IPS-NIHi7 (cell line): ENCODE results near the gene ENOX1.

Source experiments
- DNase-seq: peaks from one replicate; pipeline ENCODE4 v3.0.0; 2012; ENCODE audit warnings: mixed read lengths; ENCODE audit errors: extremely low spot score

The ENOX1 gene

DNA sequence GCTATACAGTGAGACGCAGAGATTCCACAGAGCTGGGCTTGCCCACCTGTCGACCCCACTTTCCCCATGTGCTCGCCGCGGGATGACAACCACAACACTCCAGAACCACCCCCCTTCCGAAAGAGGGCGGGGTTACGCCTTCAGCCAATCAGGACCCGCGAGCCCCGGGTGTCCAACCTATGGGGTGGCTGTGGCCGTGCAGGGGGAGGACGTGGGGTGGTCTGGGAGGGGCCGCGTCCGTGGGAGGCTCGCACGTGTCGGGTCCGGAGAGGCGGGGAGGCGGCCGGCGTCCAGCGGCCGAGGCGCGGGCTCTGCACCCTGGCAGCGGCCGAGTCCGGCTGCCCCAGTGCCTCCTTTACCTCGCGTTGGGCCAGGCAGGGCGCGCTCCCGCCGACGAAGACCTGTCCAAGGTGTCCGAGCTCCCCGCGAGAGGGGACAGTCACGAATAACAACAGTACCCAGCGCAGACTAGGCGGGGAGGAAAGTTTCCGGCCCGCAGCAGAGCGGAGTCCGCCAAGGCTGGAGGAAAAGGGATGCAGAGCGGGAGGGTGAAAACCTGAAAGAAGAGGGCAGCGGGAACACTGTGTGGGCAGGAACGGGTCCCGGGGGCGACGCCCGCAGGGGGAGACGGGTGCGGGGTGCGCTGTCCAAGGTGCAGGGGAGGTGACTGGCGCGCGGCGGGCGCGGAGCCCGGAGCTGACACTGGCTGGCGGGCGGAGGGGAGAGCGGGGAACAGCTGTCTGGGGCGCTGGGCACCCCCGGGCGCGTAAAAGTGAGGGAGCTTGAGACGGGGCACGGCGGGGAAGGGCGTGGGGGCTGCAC, 911 bp downstream of the ENOX1 start:
- peak; percentile 75 for DNase-seq

DNA sequence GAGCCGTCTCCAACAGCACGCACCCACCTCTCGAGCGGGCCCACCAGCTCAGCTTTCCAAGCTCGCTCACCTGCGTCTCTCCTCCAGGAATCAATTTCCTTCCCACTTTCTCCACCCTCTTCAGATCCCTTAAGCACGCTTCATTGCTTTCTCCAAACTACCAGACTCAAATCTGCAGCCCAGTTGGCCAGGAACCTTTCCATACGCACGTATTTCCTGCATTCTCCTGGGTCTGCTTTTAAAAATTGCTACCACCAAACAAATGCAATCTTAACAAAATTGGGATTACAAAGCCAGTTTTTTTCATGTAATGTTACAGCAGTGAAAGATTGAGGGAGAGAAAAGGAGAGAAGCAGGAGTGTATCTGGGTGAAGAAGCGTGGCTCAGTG, 1.5 kb downstream of the ENOX1 start:
- DNase-seq, result no peak

DNA sequence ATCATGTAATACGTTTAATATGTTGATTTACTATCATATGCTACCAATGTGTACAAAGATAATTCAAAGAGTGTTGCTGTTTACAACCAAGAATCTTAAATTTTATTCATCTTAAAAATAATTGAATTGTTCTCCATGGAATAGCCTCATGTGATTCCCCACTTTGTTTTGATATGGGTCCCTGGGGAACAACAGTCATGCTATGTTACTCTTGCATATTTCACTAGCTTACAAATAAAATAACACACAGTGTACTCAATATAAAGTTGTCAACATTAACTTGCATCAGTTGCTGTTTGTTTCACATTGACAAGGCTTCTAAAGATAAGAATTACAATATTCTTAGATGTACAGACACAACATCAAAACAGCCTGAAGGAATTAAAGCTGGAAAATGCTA, 2.3 kb downstream of the ENOX1 start:
- DNase-seq, result no peak

DNA sequence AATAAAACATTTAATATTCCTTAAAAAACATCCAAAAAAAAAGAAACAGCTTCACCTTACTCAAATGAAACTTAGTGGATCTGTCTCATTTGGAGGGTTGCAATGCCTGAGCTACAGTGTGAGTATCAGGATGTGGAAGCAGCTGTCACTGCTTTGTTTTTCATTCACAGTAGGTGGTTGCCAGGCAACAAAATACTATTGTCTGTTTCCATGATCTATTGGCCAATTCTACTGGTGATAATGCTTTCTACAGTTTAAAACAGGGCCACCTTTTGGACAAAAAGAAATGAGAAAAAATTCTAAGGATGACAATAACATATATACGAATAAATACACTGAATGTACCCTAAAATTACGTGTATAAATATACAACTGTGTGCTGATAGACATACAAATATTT, 3.0 kb downstream of the ENOX1 start:
- no peak for DNase-seq

DNA sequence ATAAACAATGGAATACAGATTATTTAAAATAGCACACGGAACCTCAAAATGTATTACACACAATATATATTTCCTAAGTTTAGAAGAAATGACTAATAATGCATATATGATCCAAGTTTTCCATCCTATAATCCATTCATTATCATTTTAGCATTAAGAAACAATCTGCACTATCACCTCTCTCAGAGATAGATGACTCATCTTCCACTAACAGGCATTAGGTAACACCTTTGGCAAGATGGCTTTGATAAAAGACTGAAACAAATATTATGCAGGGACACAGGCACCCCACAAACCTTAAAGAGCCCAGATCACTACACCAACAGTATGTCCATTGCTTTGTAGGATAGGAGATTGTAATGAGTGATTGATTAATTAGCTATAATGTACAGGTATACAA, 4.1 kb downstream of the ENOX1 start:
- no peak for DNase-seq

DNA sequence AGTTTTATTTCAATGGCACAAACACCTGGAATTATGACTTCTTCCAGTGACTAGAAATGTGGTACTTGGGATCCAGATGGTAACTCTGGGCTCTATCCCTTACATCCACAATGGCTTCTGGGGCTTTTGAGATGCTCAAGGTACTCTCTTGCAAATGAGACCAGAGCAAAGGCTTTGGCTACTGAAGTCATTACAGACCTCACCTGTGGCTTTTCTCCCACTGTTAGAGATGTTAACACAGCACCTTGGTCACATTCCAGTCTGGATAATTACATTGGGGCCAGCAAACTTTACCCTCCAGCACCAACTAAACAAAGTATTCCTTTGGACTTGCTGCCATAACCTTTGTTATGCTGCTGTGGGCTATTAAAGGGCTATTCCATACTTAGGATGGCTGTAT, 6.1 kb downstream of the ENOX1 start:
- no peak for DNase-seq

DNA sequence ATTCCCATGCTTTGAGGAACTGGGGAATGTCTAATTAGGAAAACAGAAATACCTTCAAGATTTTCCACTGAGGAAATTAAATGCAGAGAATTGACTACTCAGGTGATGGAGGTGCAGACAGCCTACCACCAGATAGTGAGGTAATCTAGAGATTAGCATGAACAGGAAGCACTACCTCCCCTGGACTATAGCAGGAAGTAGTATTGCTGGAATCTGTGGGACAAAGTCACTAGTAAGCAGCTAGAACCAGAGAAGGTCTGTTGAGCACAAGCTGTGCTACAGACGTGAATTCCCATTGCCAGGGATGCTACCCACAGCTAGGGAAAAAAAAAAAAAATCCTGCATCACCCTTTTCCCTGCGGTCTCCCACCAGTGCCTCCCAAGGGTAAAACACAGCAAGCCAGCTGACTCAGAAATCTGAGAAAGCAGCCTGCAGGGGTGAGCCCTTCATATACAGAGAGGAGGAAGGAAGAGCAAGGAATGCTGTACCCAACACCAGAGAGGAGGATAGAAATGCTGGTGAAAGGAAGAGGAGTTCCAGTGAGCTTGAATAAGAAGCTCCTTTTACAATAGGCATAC, 10.2 kb downstream of the ENOX1 start:
- DNase-seq, result no peak

DNA sequence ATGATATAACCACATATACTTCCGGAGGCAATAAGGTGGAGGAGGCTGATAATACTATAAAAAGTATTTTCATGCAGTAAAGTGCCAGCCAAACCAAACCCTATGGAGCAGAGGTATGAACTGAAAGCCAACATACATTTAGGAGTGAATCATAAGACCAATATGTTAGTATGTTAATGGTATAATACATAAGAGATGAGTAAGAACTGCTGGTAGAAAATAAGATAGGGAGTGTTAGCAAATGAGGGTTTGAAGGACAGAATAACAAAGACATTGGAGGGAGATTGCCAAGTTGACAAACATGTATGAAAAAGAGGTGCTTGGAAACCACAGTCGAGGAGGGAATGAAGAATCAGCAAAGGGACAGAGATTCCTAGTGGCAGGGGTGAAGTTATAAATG, 10.8 kb downstream of the ENOX1 start:
- DNase-seq, result no peak

DNA sequence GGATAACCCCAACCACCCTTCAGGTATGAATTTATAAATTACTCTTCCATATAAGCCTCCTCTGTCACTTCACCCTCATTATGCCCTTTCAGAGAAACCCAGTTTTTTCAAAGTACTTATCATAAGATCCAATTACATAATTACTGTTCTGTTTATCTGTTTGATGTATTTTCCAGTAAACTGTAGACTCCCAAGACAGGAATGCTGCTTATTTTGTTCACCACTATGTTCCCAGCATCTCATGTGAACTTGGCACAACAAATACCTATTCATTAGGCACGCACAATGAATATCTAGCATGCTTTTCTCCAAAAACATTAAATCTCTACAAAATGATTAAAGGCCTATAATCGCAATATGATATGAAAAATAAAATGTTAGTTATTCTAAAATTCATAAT, 13.2 kb downstream of the ENOX1 start:
- DNase-seq, result no peak

DNA sequence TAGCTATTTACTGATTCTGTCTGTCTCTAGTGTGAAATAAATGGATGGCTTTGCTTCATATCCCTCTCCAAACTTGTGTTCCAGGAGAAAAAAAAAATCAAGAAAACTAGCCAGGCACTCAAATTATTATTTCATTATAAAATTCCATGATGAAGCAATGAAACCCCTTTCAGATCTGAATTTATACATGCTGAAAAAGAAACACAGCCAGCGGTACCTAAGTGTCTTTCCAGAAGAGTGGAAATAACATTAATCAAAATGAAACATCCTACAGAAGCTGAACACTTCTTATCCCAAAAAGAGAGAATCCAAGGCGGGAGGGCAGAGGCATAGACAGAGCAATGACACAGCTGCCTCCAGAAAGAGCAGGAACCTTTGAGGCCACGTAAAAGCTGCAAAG, 15.9 kb downstream of the ENOX1 start:
- DNase-seq, result no peak

DNA sequence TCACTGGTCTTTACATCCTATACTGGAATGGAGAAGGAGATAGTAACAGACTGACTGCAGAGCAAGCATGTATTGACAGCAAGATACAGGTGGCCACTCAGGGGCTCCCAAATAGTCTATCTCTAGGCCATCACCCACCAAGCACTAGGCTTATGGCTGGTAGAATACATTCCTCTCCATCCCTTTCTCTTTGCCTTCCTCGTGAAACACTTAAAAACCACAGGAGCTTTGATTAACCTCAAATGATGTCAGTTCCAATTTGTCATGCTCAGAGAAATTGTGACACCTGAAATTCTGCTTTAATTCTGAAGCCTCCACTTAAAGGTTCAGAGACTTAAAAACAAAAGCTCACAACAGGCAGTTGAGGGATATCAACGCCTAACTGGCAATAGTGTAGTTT, 17.2 kb downstream of the ENOX1 start:
- DNase-seq, result no peak

DNA sequence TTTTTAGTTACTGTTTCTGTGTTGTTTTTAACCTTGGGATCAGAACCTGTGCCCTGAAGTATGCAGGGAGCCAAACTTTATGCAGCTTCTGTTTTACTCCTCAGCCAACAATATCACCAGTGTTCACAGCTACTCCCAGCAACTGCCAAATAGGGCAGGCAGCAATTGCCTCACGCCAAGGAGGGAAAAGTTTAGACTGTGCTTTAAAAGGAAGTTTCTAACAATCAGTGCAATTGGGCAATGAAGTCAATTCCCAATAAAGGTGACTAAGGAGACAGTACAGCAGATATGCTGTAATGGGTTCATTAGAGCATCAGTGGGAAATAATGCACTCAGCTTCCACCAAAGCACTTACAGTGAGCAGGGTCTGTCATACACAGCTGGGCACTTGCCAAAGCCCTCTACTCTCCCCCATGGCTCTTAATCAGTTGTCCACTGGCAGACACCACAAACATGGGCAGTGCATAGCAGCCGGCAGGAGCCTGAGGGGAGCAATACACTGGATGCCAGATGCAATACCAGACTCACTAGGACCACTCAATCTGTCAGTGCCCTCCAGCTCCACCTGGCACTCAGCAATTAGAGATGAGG, 19.3 kb downstream of the ENOX1 start:
- no peak for DNase-seq

DNA sequence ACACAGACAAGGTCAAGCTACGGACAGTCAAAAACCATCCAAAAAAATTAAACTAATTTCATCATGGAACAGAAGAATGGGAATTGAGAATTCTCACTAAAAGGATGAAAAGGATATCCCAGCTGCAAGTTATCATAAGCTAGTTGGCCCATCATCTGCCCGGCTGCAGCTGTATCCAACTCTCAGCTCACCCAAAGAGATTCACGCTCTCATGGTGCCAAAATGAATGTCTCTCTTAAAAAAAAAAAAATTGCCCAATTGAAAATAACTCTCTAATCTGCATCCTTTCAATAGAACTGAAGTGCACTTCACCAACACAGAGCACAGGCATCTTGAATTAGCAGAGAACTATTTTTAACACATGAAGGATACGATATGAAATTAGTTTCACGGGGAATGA, 20.0 kb downstream of the ENOX1 start:
- no peak for DNase-seq

DNA sequence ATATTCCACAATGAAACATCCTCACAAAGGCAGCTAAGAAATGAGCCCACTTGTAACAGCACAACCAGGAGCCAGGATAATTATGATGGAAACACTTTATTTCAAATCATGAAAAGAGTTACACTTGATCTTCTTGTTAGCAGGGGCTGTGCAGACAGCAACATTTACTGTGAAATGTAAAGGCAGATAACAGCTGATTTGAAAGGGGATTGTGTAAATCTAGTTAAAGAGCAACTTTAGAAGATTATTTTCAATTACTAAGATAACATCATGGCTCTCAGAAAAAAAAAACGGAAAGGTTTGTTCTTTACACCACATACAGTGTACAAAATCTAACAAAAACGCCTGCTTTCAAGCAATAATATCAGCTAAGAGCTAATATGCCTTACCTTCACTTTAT, 22.4 kb downstream of the ENOX1 start:
- no peak for DNase-seq

DNA sequence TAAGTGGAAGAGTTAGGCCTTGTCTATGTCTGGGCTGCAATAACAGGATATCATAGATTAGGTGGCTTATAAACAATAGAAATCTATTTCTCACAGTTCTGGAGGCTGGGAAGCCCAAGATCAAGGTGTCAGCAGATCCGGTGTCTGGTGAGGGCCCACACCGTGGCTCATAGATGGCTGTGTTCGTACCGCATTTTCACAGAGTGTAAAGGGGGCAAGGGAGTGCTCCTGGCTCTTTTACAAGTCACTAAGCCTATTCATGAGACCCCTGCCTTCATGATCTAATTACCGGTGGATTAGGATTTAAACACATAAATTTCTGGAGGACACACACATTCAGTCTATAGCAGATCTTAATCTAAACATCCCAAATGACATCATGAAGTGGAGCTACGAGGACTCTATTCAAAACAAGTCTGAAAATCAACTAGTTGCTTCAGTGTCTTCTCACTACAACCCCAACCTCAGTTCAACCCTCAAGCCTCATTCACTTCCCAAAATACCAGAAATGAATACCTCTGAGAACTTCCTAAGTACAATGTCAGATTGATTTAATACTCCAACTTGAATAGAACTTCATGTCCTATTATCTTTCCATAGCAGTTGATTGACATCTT, 23.5 kb downstream of the ENOX1 start:
- DNase-seq, result no peak

DNA sequence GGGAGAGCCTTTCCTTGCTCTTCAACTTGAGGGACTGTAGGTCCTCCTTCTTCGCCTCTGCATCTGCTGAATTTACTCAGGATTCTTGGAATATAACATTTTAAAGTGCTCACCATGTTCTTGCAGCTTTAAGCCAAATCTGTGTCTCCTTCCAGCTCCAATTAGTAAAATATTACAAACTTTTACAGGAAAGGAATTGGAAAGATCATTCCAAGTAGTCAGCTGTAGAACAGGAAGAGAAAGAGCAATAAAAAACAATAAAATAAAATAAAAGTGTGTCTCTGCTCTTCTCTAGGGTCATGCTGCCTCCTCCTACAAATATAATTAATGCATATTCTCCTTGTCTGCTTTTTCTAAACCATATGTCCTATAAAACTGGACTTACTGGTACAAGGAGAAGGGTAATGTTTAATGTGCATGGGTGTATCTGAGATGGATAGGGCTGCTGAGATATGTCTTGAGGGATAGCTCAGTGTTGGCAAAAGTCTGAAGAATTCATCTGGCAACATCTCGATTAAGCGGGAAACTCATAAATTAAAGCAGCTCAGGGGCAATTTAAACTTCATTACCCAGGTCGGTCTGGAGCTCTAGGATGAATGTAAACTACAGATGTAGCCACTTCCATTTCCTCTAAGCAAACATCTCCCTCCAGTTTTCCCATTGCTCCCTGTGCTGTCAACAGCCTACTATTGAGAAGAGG, 25.0 kb downstream of the ENOX1 start:
- no peak for DNase-seq

DNA sequence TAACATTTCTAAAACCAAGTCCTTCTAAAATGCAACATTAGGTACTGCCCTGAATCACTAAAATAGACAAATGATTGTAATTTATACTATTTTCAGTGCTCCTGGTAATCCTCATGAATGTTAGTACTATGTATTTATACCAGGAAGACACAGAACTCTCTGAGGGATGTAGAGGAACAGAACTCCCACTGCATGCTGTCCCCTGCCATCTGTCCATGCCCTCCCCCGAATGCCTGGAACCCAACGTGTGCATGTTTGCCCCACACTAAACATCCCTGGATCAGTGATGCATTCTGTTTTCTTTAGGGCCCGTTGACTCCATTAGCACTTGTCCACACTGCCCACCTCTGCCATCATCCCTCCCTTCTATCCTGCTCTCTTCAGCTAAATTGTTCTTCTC, 26.5 kb downstream of the ENOX1 start:
- no peak for DNase-seq

DNA sequence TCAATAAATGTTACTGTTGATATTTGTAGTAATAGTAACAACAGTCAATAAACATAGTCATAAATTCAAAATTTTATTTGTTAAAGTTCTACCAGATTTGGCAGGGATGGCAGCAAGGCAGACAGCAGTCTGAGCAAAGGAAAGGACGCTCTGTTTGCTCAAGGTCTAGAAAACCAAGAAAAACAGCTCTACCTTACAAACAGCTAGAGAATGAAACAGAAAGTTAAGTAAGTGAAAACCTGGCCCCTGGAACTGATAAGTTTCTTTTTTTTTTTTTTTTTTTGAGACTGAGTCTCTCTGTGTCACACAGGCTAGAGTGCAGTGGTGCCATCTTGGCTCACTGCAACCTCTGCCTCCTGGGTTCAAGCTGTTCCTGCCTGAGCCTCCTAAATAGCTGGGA, 27.9 kb downstream of the ENOX1 start:
- DNase-seq, result no peak

DNA sequence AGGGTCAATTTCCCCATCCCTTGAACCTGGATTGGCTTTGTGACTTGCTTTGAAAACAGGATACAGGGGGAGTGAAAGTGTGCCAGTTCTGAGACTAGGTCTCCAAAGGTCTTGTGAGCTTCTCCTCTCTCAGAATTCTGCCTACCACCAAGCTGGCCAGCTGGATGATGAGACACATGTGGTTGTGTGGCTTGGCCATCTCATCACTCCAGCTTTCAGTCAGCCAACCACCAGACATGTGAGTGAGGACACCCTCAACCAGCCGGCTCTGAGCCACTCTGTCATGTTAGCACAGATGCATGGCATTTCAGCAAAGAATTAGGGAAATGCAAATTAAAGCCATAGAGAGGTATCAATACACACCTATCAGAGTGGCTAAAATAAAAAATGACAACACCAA, 29.5 kb downstream of the ENOX1 start:
- no peak for DNase-seq

DNA sequence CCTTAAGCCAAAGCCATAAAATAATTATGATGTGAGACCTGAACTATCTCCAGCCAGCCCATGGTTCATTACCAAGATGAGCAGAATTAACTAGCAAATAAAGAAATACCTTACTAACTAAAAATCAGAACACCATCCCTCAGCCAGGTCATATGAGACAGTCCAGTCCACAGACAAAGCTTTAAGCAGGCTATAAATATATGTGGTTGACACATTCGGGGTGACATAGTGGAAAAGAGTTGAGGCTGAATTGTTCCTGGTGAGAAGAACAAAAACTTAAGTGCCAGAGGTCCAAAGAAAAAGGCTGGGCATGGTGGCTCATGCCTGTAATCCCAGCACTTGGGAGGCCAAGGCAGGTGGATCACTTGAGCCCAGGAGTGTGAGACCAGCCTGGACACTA, 30.9 kb downstream of the ENOX1 start:
- no peak for DNase-seq

DNA sequence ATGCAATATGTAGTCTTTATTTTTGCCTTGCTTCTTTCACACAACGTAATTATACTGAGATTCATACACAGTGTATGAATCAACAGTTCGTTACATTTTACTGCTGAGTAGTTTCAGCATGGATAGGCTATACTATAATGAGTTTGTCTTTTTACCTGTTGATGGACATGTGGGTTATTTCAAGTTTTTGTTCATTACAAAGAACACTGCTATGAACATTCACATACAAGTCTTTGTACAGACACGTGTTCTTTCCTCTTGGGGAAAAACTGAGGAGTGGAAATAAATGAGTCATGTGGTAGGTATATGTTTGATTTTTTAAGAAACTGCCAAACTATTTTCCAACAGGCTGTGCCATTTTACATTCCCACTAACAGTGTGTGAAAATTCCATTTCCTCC, 35.1 kb downstream of the ENOX1 start:
- DNase-seq, result no peak

DNA sequence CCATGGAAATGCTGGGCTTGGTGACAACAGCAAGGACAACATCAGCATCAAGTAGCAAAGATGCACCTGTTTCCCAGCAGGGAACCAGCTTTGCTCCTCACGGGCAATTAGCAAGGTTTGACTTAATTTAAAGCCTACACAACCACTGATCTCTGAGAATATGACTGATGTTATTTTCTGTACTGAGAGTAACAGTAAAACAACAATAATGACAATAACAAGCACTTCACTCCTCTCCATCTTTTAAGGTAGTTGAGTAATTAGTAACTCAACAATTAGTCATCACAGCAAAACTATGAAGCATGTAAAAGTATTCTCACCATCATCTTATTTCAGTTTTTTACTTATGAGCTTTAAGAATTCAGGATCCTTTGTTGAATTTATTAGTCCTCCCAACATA, 37.3 kb downstream of the ENOX1 start:
- DNase-seq, result no peak
